ENCODE data around the gene SDHAF2.

SDHAF2 gene

DNA sequence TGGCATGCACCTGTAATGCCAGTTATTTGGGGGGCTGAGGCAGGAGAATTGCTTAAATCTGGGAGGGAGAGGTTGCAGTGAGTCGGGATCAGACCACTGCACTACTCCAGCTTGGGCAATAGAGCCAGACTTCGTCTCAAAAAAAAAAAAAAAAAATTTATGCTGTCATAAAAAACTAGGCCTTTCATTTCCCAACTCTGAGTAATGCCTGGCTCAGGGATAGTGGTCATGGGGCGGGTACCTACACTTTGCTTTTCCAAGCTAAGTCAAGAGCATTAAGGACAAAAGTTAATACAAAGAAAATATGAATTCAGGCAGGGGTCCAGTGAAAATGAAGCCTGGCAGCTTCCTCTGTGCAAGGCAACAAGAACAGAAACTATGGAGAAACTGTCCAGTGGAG lies 16.4 kb upstream of the SDHAF2 start:
- TF ChIP-seq, protein P1, sequence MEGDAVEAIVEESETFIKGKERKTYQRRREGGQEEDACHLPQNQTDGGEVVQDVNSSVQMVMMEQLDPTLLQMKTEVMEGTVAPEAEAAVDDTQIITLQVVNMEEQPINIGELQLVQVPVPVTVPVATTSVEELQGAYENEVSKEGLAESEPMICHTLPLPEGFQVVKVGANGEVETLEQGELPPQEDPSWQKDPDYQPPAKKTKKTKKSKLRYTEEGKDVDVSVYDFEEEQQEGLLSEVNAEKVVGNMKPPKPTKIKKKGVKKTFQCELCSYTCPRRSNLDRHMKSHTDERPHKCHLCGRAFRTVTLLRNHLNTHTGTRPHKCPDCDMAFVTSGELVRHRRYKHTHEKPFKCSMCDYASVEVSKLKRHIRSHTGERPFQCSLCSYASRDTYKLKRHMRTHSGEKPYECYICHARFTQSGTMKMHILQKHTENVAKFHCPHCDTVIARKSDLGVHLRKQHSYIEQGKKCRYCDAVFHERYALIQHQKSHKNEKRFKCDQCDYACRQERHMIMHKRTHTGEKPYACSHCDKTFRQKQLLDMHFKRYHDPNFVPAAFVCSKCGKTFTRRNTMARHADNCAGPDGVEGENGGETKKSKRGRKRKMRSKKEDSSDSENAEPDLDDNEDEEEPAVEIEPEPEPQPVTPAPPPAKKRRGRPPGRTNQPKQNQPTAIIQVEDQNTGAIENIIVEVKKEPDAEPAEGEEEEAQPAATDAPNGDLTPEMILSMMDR (IDR thresholded peaks at IDR 0.05; ENCODE audit: extremely low read depth, missing control alignments): no peak
- no peak for DNase-seq (ENCODE audit: low spot score)

DNA sequence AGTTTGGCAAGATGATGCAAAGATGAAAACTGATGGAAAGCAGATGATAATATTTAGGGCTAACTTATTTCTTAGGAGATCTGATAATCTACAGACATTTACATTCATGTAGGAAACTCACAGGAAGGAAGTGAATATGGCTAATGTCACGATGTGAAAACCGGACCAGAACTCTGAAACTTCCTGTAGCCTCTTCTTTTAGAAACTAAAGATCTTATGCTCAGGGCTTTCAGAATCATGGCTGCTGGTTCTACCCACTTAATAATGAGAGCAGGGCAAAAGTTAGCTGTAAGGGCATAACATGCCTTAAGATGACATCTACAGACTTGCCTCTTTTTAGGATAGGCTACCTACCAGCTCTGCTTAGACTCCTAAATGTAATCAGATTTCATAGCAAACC lies 15.4 kb upstream of the SDHAF2 start:
- DNase-seq (ENCODE audit: low spot score): no peak

DNA sequence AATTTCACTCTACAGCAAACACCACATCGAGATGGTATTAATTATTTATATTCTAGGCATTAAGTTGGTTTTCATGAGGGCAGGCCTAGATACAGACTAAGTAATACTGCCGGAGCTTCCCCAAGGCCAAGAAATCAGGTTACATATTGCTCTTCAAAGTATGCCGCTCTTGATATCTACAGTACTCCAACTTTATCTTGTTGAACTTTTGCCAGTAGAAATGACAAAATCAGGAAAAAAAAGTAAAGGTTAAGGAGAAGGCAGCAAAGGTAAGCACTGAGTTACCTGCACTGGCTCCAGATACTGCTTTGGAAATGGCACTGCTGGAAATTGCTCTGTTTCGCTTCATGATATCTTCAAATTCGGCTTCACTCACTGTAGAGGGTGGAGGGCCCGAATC lies 14.5 kb upstream of the SDHAF2 start:
- no peak for DNase-seq (ENCODE audit: low spot score)
- TF ChIP-seq, protein P1 (IDR thresholded peaks at IDR 0.05; ENCODE audit: extremely low read depth, missing control alignments): no peak

More for the DNA sequence above, 15.4 kb upstream of the SDHAF2 start:
- TF ChIP-seq, protein P1 (IDR thresholded peaks at IDR 0.05; ENCODE audit: extremely low read depth, missing control alignments): no peak

DNA sequence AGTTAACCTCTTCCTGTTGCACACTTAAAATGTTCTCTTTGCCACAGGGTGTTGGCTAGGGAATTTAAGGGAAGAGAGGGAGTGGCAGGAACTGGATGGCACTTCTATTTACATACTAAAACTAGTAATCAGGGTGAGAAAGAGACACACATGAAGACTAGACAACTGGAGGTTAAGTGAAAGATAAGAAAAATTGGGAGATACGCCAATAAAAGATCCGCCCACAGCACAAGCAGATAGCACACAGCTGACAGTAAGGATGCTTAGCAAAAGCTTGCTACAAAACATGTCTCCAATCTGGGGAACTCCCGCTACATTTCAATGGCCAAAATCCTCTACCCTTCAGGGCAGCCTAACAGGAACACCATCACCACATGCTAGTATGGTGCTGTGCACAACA lies 13.0 kb upstream of the SDHAF2 start:
- no peak for DNase-seq (ENCODE audit: low spot score)
- TF ChIP-seq, protein P1 (IDR thresholded peaks at IDR 0.05; ENCODE audit: extremely low read depth, missing control alignments): no peak

DNA sequence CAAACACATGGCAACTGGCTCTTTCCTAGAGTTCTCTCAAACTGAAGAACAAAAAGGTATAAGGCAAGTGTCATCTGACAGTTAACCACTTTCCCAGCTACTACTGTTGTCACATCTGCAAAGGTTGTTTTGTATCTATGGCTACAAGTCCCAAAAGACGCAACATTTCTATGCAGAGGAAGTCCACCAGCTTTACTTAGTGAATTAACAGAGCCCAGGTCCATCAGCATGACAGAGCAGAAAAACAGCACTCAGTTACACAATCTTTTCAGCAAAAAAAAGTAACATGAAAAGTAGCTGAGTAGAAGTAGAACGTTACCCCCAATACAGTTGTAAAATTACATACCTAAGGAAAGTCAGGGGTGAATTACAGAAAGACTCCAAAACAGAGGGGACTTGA lies 12.3 kb upstream of the SDHAF2 start:
- TF ChIP-seq, protein P1 (IDR thresholded peaks at IDR 0.05; ENCODE audit: extremely low read depth, missing control alignments): no peak
- DNase-seq (ENCODE audit: low spot score): no peak

DNA sequence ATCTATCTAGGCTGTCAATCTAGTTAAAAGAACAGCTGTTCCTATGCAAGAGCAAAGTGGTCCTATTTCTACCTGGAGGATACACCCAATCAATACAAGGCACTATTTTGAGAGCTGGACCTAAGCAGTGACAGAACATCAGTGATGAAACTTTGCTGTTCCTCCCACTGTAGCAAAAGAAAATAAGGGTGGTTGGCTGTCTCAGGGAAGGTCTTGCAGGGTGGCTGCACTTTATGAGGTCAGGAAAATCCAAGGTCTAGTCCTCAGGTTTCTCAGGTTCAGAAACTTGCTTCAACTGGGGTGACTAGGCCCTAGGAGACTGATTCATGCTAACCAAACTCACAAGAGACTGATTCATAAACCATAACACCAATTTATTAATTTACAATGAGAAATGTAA lies 11.8 kb upstream of the SDHAF2 start:
- TF ChIP-seq, protein P1 (IDR thresholded peaks at IDR 0.05; ENCODE audit: extremely low read depth, missing control alignments): no peak
- DNase-seq (ENCODE audit: low spot score): no peak

DNA sequence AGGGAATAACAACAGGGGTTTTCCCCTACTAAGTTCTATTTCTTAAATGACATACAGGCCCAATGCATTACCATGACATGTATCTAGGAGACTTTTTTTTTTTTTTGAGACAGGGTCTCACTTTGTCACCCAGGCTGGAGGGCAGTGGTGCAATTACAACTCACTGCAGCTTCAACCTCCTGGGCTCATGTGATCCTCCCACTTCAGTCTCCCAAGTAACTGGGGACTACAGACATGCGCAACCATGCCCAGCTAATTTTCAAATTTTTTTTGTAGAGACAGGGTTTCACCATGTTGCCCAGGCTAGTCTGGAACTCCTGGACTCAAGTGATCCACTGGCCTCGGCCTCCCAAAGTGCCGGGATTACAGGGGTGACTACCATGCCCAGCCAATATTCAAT lies 7.7 kb upstream of the SDHAF2 start:
- DNase-seq (ENCODE audit: low spot score): no peak
- TF ChIP-seq, protein P1 (IDR thresholded peaks at IDR 0.05; ENCODE audit: extremely low read depth, missing control alignments): no peak

All from GM20000 (cell line).